Transverse colon (tissue), 4 donors: Measurements from ENCODE around the gene DDX10. TPM values are rescaled to one million over a fixed set of nuclear protein-coding genes. Genes with fewer than 3 reads are reported as not detected.
"Not testable (repeated sequence)": the region's sequence is repeated elsewhere in the genome, so short reads cannot be mapped to it uniquely, and the experiment has no call there.

Experiments used
- DNase-seq: peaks from one replicate; pipeline ENCODE4 v3.0.0-alpha.2; 2019
- H3K27ac ChIP-seq, 4 donors: fragments of 200-600 bp; sonication (generic); 2 replicates each; pipeline ENCODE4 v1.5.1; 2016 to 2018; ENCODE audit warnings: inconsistent platforms in 4 of 4
- H3K27me3 ChIP-seq: fragments of 200-600 bp; sonication (generic); 2 replicates; pipeline ENCODE4 v1.5.1; 2017; ENCODE audit warnings: inconsistent platforms
- H3K36me3 ChIP-seq, 4 donors: fragments of 200-600 bp; sonication (generic); 2 replicates each; pipeline ENCODE4 v1.5.1; 2017 to 2019; ENCODE audit warnings: inconsistent platforms in 4 of 4
- H3K4me1 ChIP-seq, 4 donors: fragments of 200-600 bp; sonication (generic); 2 replicates each; pipeline ENCODE4 v1.5.1; 2017 to 2020; ENCODE audit warnings: inconsistent platforms in 4 of 4
- H3K4me3 ChIP-seq, 4 donors: fragments of 200-600 bp; sonication (generic); 1 replicate in 1 of 4; 2 replicates in 3 of 4; pipeline versions ENCODE4 v1.5.1 to v1.6.1; 2017 to 2019; ENCODE audit warnings: inconsistent platforms in 4 of 4
- H3K9me3 ChIP-seq, 2 donors: fragments of 200-600 bp; sonication (generic); 2 replicates each; pipeline ENCODE4 v1.5.1; 2017 to 2019; ENCODE audit warnings: inconsistent platforms in 2 of 2
- EP300 ChIP-seq: sonication (generic); formaldehyde crosslinking; IDR thresholded peaks from one replicate; pipeline ENCODE4 v1.6.1; 2017; ENCODE audit warnings: antibody characterized with exemption, low read depth
- POLR2A ChIP-seq: fragments of 450-650 bp; IDR thresholded peaks from one replicate; pipeline ENCODE4 v1.6.1; 2016; ENCODE audit warnings: antibody characterized with exemption, mild to moderate bottlenecking, moderate library complexity
- POLR2AphosphoS5 ChIP-seq, 3 donors: sonication (generic); formaldehyde crosslinking; IDR thresholded peaks; one replicate each; pipeline ENCODE4 v1.6.1; 2016; ENCODE audit warnings: antibody characterized with exemption in 3 of 3
- WGBS, 2 donors: methylation state at CpG; one replicate each; pipeline ENCODE4 v1.1.5; 2018; ENCODE audit warnings: low coverage in 1 of 2; 5-methylcytosine and 5-hydroxymethylcytosine counted together
- in situ Hi-C, 4 donors: fragments of 200-750 bp; cut with MboI; loops; one replicate each; pipeline versions ENCODE4 v1.15.0 to v1.15.1; 2017; ENCODE audit warnings: low sequenced_read_pairs in 3 of 4, low pct_ligation_motif_present in 1 of 4, low pct_unique_long_range_greater_than_20kb in 1 of 4
- intact Hi-C: fragments of 100-400 bp; cut with DNase I; formaldehyde crosslinking; loops from one replicate; pipeline ENCODE4 v1.15.1; 2023; ENCODE audit warnings: low total_unique reads
- total RNA-seq, 4 donors: library from RNA; depleted of rRNA; stranded (reverse); fragments of >200 nt; gene quantifications; one replicate each; pipeline ENCODE4 v1.1.0, GENCODE V29; 2016
- TF ChIP-seq, protein P1 (sequence below), 5 experiments: fragments of 200-600 bp in 3 of 5; fragments of 450-650 bp in 2 of 5; sonication (generic) in 3 of 5; IDR thresholded peaks; 1 replicate in 2 of 5; 2 replicates in 3 of 5; pipeline ENCODE4 v1.5.1; 2016 to 2017; ENCODE audit warnings: antibody characterized with exemption in 5 of 5, inconsistent platforms in 3 of 5, mild to moderate bottlenecking in 2 of 5, moderate library complexity in 1 of 5

DDX10 gene
- total RNA-seq, 4 donors from 2014 or later: 7.6 to 38.2 (median 12.6) TPM

DNA sequence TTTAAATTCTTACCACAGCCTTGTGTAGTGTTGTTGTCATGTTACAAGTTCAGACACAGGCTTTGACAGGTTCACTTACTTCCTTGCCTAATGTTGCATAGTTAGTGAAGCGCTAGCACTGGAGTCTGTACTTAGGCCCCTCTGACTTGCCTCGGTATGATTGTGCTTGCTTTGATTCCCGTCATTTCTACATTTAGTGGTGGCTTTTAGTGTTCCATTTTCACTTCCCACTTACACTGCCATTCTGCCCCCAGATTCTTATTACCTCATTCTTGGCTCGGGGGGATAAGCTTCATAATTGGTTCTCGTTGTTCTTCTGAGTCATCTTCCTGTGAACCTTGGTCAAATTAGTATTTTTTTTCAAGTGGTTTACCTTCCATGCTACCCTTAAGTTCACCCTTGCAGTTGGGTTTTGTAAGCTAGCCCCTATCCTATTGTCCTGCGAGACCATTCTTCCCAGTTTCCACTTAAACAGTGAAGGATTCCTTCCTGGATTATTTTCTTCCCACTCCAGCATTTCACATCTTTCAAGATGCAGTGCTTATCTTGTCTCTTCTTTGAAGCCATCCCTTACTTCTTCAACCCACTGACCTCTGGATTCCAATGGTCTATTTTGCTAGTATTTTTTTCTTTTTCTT lies 68.7 kb downstream of the DDX10 start:
- DNase-seq: no peak
- WGBS, 2 donors: 61 to 68% methylated on average over 5 to 6 of the region's 6 CpGs
- Histone ChIP-seq H3K27me3 (no peaks in the 10 kb centered on the region), H3K9me3 (no peaks in the 10 kb centered on the region), H3K36me3 (no peaks in the 10 kb centered on the region), H3K4me3 (no peak overlapping the region), H3K27ac (no peak overlapping the region), H3K4me1 (peaks cover 0 to 5% (median 0%) of the 10 kb centered on the region in 4 donors)
- TF ChIP-seq, protein P1, sequence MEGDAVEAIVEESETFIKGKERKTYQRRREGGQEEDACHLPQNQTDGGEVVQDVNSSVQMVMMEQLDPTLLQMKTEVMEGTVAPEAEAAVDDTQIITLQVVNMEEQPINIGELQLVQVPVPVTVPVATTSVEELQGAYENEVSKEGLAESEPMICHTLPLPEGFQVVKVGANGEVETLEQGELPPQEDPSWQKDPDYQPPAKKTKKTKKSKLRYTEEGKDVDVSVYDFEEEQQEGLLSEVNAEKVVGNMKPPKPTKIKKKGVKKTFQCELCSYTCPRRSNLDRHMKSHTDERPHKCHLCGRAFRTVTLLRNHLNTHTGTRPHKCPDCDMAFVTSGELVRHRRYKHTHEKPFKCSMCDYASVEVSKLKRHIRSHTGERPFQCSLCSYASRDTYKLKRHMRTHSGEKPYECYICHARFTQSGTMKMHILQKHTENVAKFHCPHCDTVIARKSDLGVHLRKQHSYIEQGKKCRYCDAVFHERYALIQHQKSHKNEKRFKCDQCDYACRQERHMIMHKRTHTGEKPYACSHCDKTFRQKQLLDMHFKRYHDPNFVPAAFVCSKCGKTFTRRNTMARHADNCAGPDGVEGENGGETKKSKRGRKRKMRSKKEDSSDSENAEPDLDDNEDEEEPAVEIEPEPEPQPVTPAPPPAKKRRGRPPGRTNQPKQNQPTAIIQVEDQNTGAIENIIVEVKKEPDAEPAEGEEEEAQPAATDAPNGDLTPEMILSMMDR (IDR thresholded peaks at IDR 0.05): no peak
- no peak for TF ChIP-seq POLR2A
- TF ChIP-seq POLR2AphosphoS5 (IDR thresholded peaks at IDR 0.05): no peak
- no peak for TF ChIP-seq EP300
- intact Hi-C loops (no loop called here), in situ Hi-C loops (no loop called here)

DNA sequence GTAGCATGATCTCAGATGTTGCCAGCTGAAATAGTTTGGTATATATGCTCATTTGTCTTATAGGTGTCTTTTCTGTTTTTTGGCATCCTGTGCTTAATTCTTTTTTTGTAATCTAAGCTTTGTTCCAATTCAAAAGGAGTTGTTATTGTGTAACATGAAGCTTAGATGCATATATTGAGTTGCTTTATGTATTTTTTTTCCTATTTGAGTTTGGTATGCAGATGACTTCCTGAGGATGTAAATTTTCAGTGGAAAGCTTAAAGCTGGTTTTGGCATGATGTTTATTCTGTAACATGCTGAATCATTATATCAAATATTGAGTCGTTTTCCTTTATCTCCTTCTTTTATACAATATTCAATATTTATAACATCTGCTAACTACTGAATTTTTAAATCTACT lies 69.4 kb downstream of the DDX10 start:
- intact Hi-C loops: no loop called here
- in situ Hi-C loops: no loop called here
- no peak overlapping the region for H3K4me3 ChIP-seq
- H3K27ac ChIP-seq: no peak overlapping the region
- no peaks in the 10 kb centered on the region for H3K36me3 ChIP-seq
- H3K27me3 ChIP-seq: no peaks in the 10 kb centered on the region
- H3K4me1 ChIP-seq: peaks cover 0 to 5% (median 0%) of the 10 kb centered on the region in 4 donors
- TF ChIP-seq POLR2A: no peak
- TF ChIP-seq, protein P1 (IDR thresholded peaks at IDR 0.05): no peak
- no peak for TF ChIP-seq EP300
- TF ChIP-seq POLR2AphosphoS5 (IDR thresholded peaks at IDR 0.05): no peak
- no peak for DNase-seq
- 25 to 59% methylated on average over 1 of the region's 1 CpG for WGBS, 2 donors
- H3K9me3 ChIP-seq: no peaks in the 10 kb centered on the region

DNA sequence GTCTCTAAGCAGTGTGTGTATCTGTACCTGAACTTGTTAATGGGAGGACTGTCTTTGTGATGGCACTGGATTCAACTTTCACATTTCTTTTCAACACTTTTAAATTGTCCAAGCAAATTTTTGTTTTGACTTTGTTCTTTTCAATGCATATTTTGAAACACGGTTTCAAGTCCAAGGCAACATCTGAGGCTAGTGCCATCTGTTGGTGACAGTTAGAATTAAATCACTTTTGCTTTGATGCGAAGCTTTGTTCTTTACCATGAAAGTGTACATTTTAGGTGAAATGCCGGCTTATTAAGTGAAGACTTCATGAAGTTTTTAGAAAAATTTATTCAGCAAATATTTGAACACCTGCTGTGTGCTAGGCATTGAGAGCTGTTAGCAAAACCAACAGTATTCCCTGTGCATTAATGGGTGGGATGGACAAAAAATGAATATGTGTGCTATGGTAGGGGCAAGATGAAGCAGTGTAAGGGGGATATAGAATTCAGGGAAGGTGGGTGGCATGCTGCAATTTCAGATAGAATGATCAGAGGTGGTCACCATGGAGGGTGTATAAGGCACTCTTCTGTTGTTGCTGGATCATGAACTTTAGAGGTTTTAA lies 70.2 kb downstream of the DDX10 start:
- H3K36me3 ChIP-seq: no peaks in the 10 kb centered on the region
- DNase-seq: no peak
- no peak overlapping the region for H3K4me3 ChIP-seq
- WGBS, 2 donors: 56 to 63% methylated on average over 3 of the region's 3 CpGs
- no peaks in the 10 kb centered on the region for H3K9me3 ChIP-seq
- in situ Hi-C loops (no loop called here), intact Hi-C loops (no loop called here)
- no peak overlapping the region for H3K27ac ChIP-seq
- H3K27me3 ChIP-seq: no peaks in the 10 kb centered on the region
- TF ChIP-seq, protein P1 (IDR thresholded peaks at IDR 0.05): peak; percentile 23 to 56 (median 38)
- no peak for TF ChIP-seq POLR2AphosphoS5 (IDR thresholded peaks at IDR 0.05)
- H3K4me1 ChIP-seq: peaks cover 0 to 5% (median 0%) of the 10 kb centered on the region in 4 donors

DNA sequence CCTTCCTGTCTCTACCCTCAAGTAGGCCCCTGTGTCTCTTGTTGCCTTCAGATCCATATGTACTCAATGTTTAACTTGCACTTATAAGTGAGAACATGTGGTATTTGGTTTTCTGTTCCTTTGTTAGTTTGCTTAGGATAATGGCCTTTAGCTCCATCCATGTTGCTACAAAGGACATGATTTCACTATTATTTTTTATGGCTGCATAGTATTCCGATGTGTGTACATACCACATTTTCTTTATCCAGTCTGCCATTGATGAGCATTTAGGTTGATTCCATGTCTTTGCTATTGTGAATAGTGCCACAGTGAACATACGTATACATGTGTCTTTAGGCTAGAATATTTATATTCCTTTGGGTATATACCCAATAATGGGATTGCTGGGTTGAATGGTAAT lies 75.3 kb downstream of the DDX10 start:
- intact Hi-C loops, DNase-seq: not testable (repeated sequence)
- WGBS, 2 donors: 95 to 100% methylated on average over 1 to 2 of the region's 2 CpGs

DNA sequence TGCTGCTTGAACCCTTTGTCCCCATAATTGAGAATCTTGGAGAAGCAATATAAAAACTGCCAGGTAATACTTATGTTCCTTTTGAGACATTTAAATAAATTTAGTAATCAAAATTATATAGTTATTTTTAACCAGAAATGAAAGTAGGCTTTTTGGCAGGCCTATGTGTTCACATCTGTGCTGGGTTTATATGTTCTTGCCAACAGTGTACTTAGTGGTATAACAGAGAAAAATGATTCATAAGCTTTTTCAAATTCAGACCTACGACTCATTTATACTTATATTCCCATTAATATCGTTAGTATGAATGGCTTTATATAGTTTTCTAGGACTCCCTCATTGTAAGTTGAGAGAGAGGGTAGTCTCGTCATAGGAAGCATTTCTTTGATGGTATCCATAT lies 79.0 kb downstream of the DDX10 start:
- WGBS, 2 donors: 73 to 78% methylated on average over 3 of the region's 3 CpGs

More for the DNA sequence above, 75.3 kb downstream of the DDX10 start:
- in situ Hi-C loops, H3K27ac ChIP-seq, H3K36me3 ChIP-seq, H3K27me3 ChIP-seq, H3K4me1 ChIP-seq, H3K4me3 ChIP-seq, H3K9me3 ChIP-seq: not testable (repeated sequence)

More for the DNA sequence above, 79.0 kb downstream of the DDX10 start:
- intact Hi-C loops: no loop called here
- in situ Hi-C loops: no loop called here
- no peak for DNase-seq
- peaks cover 0 to 9% of the 10 kb centered on the region in 2 donors for H3K9me3 ChIP-seq
- H3K4me3 ChIP-seq: no peak overlapping the region
- TF ChIP-seq POLR2AphosphoS5 (IDR thresholded peaks at IDR 0.05) (no peak), POLR2A (no peak), EP300 (no peak)
- TF ChIP-seq, protein P1 (IDR thresholded peaks at IDR 0.05): no peak
- no peaks in the 10 kb centered on the region for H3K36me3 ChIP-seq
- H3K4me1 ChIP-seq: peaks cover 0 to 3% (median 0%) of the 10 kb centered on the region in 4 donors
- no peaks in the 10 kb centered on the region for H3K27me3 ChIP-seq
- H3K27ac ChIP-seq: no peak overlapping the region
